WTC11 (cell line): ENCODE results near the gene HNRNPUL2. TPM values are rescaled to one million over a fixed set of nuclear protein-coding genes. Genes with fewer than 3 reads are reported as not detected.
A peak's percentile ranks its signal among the peaks of the same experiment; 100 is the strongest.

Experiments
- ATAC-seq: fragments of 200-7000 bp; cut with Tn5 transposase; 2 replicates; pipeline ENCODE4 v1.10.0; 2021; ENCODE audit warnings: mild to moderate bottlenecking, moderate library complexity
- CTCF ChIA-PET: fragments of 300-600 bp; sonication (Branson Sonifier 250); formaldehyde crosslinking; loops from one replicate; lab custom pipeline; 2021; ENCODE audit warnings: antibody characterized with exemption; lab: Charles Lee
- POLR2A ChIA-PET: fragments of 350-600 bp; sonication (Branson Sonifier 250); formaldehyde crosslinking; loops from one replicate; lab custom pipeline; 2021; ENCODE audit warnings: antibody characterized with exemption; lab: Charles Lee
- DNase-seq: peaks from one replicate; pipeline ENCODE4 v3.0.0; 2021; ENCODE audit warnings: low spot score
- H3K27ac Mint-ChIP-seq: 2 replicates; pipeline ENCODE4 v1.8.0; 2021; ENCODE audit warnings: mixed read lengths
- H3K27me3 Mint-ChIP-seq: 2 replicates; pipeline ENCODE4 v1.8.0; 2021; ENCODE audit warnings: low read depth, mild to moderate bottlenecking, moderate library complexity, mixed read lengths
- H3K36me3 Mint-ChIP-seq: 2 replicates; pipeline ENCODE4 v1.8.0; 2021; ENCODE audit warnings: mixed read lengths
- H3K4me1 Mint-ChIP-seq: 2 replicates; pipeline ENCODE4 v1.8.0; 2022; ENCODE audit warnings: mixed read lengths
- H3K4me3 Mint-ChIP-seq: 2 replicates; pipeline ENCODE4 v1.8.0; 2021; ENCODE audit warnings: mild to moderate bottlenecking, moderate library complexity, mixed read lengths
- H3K9me3 Mint-ChIP-seq: 2 replicates; pipeline ENCODE4 v1.8.0; 2021; ENCODE audit warnings: mixed read lengths
- ATF1 ChIP-seq: sonication (generic); formaldehyde crosslinking; IDR thresholded peaks from 2 replicates; pipeline ENCODE4 v1.8.1; 2023; ENCODE audit warnings: mild to moderate bottlenecking, moderate library complexity, missing genetic modification reagents
- EMX1 ChIP-seq: fragments of 250-450 bp; sonication (Bioruptor Pico); IDR thresholded peaks from 2 replicates; pipeline ENCODE4 v1.8.0; 2021; ENCODE audit warnings: mild to moderate bottlenecking
- FOXK1 ChIP-seq: sonication (generic); formaldehyde crosslinking; IDR thresholded peaks from 2 replicates; pipeline ENCODE4 v1.8.0; 2022; ENCODE audit warnings: mild to moderate bottlenecking, moderate library complexity, missing genetic modification reagents
- FOXP1 ChIP-seq: sonication (generic); formaldehyde crosslinking; IDR thresholded peaks from 2 replicates; pipeline ENCODE4 v1.8.0; 2022; ENCODE audit warnings: missing genetic modification reagents, mild to moderate bottlenecking, moderate library complexity, borderline replicate concordance
- JAZF1 ChIP-seq: fragments of 250-450 bp; sonication (Bioruptor Pico); IDR thresholded peaks from 2 replicates; pipeline ENCODE4 v1.9.0; 2021; ENCODE audit warnings: moderate library complexity, mild to moderate bottlenecking, inconsistent platforms
- OVOL2 ChIP-seq: fragments of 250-450 bp; sonication (Bioruptor Pico); IDR thresholded peaks from 2 replicates; pipeline ENCODE4 v1.9.0; 2021; ENCODE audit warnings: mild to moderate bottlenecking, borderline replicate concordance
- PRRX2 ChIP-seq: fragments of 250-450 bp; sonication (Bioruptor Pico); IDR thresholded peaks from 2 replicates; pipeline ENCODE4 v1.8.0; 2021; ENCODE audit warnings: mild to moderate bottlenecking
- SMAD4 ChIP-seq: sonication (generic); formaldehyde crosslinking; IDR thresholded peaks from 2 replicates; pipeline ENCODE4 v1.8.0; 2022; ENCODE audit warnings: mild to moderate bottlenecking, missing genetic modification reagents
- SOX15 ChIP-seq: fragments of 250-450 bp; sonication (Bioruptor Pico); IDR thresholded peaks from 2 replicates; pipeline ENCODE4 v1.9.0; 2021; ENCODE audit warnings: mild to moderate bottlenecking
- SP1 ChIP-seq: sonication (generic); formaldehyde crosslinking; conservative IDR thresholded peaks from 2 replicates; pipeline ENCODE4 v1.8.1; 2022; ENCODE audit warnings: missing genetic modification reagents
- TEAD1 ChIP-seq: sonication (generic); formaldehyde crosslinking; IDR thresholded peaks from 2 replicates; pipeline ENCODE4 v1.8.0; 2022; ENCODE audit warnings: mild to moderate bottlenecking, missing genetic modification reagents
- ZNF416 ChIP-seq: fragments of 250-450 bp; sonication (Bioruptor Pico); IDR thresholded peaks from 2 replicates; pipeline ENCODE4 v1.9.0; 2021; ENCODE audit warnings: mild to moderate bottlenecking, inconsistent platforms
- total RNA-seq: library from RNA; stranded (reverse); gene quantifications from 3 replicates; pipeline ENCODE4 v1.2.3, GENCODE V29; 2021
- TF ChIP-seq, protein P1 (sequence below): sonication (generic); formaldehyde crosslinking; IDR thresholded peaks from 2 replicates; pipeline ENCODE4 v1.8.0; 2023; ENCODE audit warnings: missing genetic modification reagents
- TF ChIP-seq, protein P2 (sequence below): sonication (generic); formaldehyde crosslinking; IDR thresholded peaks from 2 replicates; pipeline ENCODE4 v1.8.1; 2023; ENCODE audit warnings: mild to moderate bottlenecking, missing genetic modification reagents
- TF ChIP-seq, protein P3 (sequence below): sonication (generic); formaldehyde crosslinking; IDR thresholded peaks from 2 replicates; pipeline ENCODE4 v1.8.0; 2023; ENCODE audit warnings: mild to moderate bottlenecking, missing genetic modification reagents
- TF ChIP-seq, protein P4 (sequence below): sonication (generic); formaldehyde crosslinking; IDR thresholded peaks from 2 replicates; pipeline ENCODE4 v1.8.1; 2022; ENCODE audit warnings: missing genetic modification reagents, borderline replicate concordance

Gene HNRNPUL2
- total RNA-seq, 1 experiment from 2014 or later: 42.1 TPM

GRCh38 chr11:62775646-62776045 lies 48.4 kb upstream of the HNRNPUL2 start (continued):
- TF ChIP-seq, protein P1, sequence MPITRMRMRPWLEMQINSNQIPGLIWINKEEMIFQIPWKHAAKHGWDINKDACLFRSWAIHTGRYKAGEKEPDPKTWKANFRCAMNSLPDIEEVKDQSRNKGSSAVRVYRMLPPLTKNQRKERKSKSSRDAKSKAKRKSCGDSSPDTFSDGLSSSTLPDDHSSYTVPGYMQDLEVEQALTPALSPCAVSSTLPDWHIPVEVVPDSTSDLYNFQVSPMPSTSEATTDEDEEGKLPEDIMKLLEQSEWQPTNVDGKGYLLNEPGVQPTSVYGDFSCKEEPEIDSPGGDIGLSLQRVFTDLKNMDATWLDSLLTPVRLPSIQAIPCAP (CRISPR knock-in tag): no peak
- TF ChIP-seq EMX1 (CRISPR knock-in tag): no peak
- TF ChIP-seq, protein P2, sequence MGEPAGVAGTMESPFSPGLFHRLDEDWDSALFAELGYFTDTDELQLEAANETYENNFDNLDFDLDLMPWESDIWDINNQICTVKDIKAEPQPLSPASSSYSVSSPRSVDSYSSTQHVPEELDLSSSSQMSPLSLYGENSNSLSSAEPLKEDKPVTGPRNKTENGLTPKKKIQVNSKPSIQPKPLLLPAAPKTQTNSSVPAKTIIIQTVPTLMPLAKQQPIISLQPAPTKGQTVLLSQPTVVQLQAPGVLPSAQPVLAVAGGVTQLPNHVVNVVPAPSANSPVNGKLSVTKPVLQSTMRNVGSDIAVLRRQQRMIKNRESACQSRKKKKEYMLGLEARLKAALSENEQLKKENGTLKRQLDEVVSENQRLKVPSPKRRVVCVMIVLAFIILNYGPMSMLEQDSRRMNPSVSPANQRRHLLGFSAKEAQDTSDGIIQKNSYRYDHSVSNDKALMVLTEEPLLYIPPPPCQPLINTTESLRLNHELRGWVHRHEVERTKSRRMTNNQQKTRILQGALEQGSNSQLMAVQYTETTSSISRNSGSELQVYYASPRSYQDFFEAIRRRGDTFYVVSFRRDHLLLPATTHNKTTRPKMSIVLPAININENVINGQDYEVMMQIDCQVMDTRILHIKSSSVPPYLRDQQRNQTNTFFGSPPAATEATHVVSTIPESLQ (CRISPR knock-in tag): no peak
- TF ChIP-seq SMAD4: no peak
- TF ChIP-seq PRRX2 (CRISPR knock-in tag): no peak
- no peak for TF ChIP-seq FOXK1 (CRISPR knock-in tag)
- TF ChIP-seq FOXP1 (CRISPR knock-in tag): no peak
- TF ChIP-seq JAZF1 (CRISPR knock-in tag): no peak
- no peak for TF ChIP-seq OVOL2 (CRISPR knock-in tag)
- TF ChIP-seq SP1 (CRISPR knock-in tag): no peak
- TF ChIP-seq, all 79 proteins: peak for 0

DNA sequence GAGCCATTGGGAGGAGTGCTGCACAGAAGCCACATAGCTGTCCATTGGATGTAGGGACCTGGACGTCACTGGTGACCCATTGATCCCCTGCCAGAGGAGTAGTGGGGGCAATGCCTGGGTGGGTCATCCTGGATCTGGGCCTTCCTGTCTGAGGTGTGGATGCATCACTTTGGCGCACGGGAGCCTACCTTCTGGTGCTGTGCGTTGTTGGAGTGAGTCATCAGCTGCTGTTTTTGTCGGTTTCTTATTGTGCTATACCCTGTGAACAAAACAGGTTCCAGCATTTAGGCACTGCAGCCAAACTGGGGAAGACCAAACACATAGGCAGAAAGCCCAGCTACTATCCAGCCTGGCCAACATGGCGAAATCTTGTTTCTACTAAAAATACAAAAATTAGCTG lies 47.1 kb upstream of the HNRNPUL2 start:
- CTCF ChIA-PET: interaction anchor here (0.6 to 11.6 kb wide), 4 partner anchors 12 to 196 kb away, joined by 3 to 121 read pairs (median 4); partner anchors contain the start of gene TMEM179B
- POLR2A ChIA-PET: interaction anchor here (1.0 kb wide), 1 partner anchor 57 kb away, joined by 3 read pairs; no protein-coding TSS in a partner anchor
- H3K9me3 Mint-ChIP-seq: no peaks in the 10 kb centered on the region

More for the DNA sequence above, 47.1 kb upstream of the HNRNPUL2 start:
- TF ChIP-seq SOX15 (no peak), TEAD1 (CRISPR knock-in tag) (no peak), OVOL2 (CRISPR knock-in tag) (no peak), ZNF416 (CRISPR knock-in tag) (no peak), ATF1 (CRISPR knock-in tag) (no peak)
- TF ChIP-seq, protein P3, sequence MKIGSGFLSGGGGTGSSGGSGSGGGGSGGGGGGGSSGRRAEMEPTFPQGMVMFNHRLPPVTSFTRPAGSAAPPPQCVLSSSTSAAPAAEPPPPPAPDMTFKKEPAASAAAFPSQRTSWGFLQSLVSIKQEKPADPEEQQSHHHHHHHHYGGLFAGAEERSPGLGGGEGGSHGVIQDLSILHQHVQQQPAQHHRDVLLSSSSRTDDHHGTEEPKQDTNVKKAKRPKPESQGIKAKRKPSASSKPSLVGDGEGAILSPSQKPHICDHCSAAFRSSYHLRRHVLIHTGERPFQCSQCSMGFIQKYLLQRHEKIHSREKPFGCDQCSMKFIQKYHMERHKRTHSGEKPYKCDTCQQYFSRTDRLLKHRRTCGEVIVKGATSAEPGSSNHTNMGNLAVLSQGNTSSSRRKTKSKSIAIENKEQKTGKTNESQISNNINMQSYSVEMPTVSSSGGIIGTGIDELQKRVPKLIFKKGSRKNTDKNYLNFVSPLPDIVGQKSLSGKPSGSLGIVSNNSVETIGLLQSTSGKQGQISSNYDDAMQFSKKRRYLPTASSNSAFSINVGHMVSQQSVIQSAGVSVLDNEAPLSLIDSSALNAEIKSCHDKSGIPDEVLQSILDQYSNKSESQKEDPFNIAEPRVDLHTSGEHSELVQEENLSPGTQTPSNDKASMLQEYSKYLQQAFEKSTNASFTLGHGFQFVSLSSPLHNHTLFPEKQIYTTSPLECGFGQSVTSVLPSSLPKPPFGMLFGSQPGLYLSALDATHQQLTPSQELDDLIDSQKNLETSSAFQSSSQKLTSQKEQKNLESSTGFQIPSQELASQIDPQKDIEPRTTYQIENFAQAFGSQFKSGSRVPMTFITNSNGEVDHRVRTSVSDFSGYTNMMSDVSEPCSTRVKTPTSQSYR (CRISPR knock-in tag): no peak
- TF ChIP-seq, protein P4, sequence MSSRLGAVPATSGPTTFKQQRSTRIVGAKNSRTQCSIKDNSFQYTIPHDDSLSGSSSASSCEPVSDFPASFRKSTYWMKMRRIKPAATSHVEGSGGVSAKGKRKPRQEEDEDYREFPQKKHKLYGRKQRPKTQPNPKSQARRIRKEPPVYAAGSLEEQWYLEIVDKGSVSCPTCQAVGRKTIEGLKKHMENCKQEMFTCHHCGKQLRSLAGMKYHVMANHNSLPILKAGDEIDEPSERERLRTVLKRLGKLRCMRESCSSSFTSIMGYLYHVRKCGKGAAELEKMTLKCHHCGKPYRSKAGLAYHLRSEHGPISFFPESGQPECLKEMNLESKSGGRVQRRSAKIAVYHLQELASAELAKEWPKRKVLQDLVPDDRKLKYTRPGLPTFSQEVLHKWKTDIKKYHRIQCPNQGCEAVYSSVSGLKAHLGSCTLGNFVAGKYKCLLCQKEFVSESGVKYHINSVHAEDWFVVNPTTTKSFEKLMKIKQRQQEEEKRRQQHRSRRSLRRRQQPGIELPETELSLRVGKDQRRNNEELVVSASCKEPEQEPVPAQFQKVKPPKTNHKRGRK (CRISPR knock-in tag): no peak
- DNase-seq (no peak), ATAC-seq (no peak)
- Mint-ChIP-seq H3K4me3 (no peak overlapping the region), H3K4me1 (peaks cover 13% of the 10 kb centered on the region), H3K36me3 (peaks cover 38% of the 10 kb centered on the region), H3K27me3 (no peaks in the 10 kb centered on the region; the same call in 1 of the 2 replicates), H3K27ac (peak overlapping the region; percentile 49; the same call in 1 of the 2 replicates)
